HG02852 (cell line): ENCODE measurements around the gene TMEM222.
"Not testable (repeated sequence)": the region's sequence is repeated elsewhere in the genome, so short reads cannot be mapped to it uniquely, and the experiment has no call there.

Source experiments
- ATAC-seq: cut with Tn5 transposase; IDR thresholded peaks from one replicate; pipeline ENCODE4 v1.9.1; 2021; ENCODE audit warnings: mild to moderate bottlenecking, moderate library complexity; ENCODE audit not compliant: unreplicated experiment

TMEM222 gene

GRCh38 chr1:27377760-27378495 lies 56.0 kb downstream of the TMEM222 start:
- ATAC-seq = no peak

- no peak for ATAC-seq
These were observed 57.7 kb downstream of the TMEM222 start for GRCh38 chr1:27379564-27380122.

- ATAC-seq = no peak
These were observed 58.3 kb downstream of the TMEM222 start for GRCh38 chr1:27380224-27380623.

GRCh38 chr1:27380766-27381733 lies 59.1 kb downstream of the TMEM222 start:
- no peak for ATAC-seq

- ATAC-seq = no peak
These were observed 60.2 kb downstream of the TMEM222 start for GRCh38 chr1:27381969-27382762.

- ATAC-seq = no peak
These were observed 61.2 kb downstream of the TMEM222 start, which contains the start of gene CD164L2 for GRCh38 chr1:27383039-27383605. Gene CD164L2, minus strand, starts transcription at chr1:27383333. Its CDS starts 94 bp downstream, at chr1:27383239.

- no peak for ATAC-seq
These were observed 61.7 kb downstream of the TMEM222 start for GRCh38 chr1:27383661-27384060.

- ATAC-seq = not testable (repeated sequence)
These were observed 62.8 kb downstream of the TMEM222 start for GRCh38 chr1:27384797-27385196.
